OCI-LY7 (cell line): ENCODE measurements around the gene EHD2.

Experiments
- EZH2phosphoT487 ChIP-seq: fragments of 200-600 bp; sonication (generic); IDR thresholded peaks from 2 replicates; pipeline ENCODE4 v1.6.1; 2018; ENCODE audit warnings: low read depth, borderline replicate concordance, mild to moderate bottlenecking, mixed run types, antibody characterized with exemption, low read length, moderate library complexity, mixed read lengths
- TF ChIP-seq, protein P1 (sequence below): fragments of 200-600 bp; sonication (generic); conservative IDR thresholded peaks from 2 replicates; pipeline ENCODE4 v1.5.1; 2014; ENCODE audit warnings: mild to moderate bottlenecking, antibody characterized with exemption, low read length, moderate library complexity, mixed read lengths

DNA sequence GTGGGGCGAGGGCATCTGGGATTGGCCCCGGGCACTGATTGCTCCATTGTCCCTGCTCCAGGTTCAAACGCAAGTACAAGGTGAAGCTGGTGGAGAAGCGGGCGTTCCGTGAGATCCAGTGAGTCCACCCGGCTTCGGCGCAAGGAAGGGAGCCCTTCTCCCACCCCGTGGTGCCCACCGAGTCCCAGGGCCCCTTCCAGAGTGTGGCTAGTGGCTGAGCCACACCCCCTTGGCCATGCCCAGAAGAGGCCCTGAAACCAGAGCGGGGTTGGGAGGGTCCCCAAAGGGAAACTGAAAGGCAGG lies 43.4 kb downstream of the EHD2 start:
- TF ChIP-seq EZH2phosphoT487, result no peak
- TF ChIP-seq, protein P1, sequence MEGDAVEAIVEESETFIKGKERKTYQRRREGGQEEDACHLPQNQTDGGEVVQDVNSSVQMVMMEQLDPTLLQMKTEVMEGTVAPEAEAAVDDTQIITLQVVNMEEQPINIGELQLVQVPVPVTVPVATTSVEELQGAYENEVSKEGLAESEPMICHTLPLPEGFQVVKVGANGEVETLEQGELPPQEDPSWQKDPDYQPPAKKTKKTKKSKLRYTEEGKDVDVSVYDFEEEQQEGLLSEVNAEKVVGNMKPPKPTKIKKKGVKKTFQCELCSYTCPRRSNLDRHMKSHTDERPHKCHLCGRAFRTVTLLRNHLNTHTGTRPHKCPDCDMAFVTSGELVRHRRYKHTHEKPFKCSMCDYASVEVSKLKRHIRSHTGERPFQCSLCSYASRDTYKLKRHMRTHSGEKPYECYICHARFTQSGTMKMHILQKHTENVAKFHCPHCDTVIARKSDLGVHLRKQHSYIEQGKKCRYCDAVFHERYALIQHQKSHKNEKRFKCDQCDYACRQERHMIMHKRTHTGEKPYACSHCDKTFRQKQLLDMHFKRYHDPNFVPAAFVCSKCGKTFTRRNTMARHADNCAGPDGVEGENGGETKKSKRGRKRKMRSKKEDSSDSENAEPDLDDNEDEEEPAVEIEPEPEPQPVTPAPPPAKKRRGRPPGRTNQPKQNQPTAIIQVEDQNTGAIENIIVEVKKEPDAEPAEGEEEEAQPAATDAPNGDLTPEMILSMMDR, result no peak
